Spleen (tissue), 11 donors: ENCODE data around the gene CDK1. TPM values are rescaled to one million over a fixed set of nuclear protein-coding genes. Genes with fewer than 3 reads are reported as not detected.

Experiments used
- DNase-seq: peaks from one replicate; pipeline ENCODE4 v3.0.0-alpha.2; 2020
- H3K27ac ChIP-seq, 8 donors: fragments of 200-600 bp; sonication (generic) in 7 of 8; 1 replicate in 4 of 8; 2 replicates in 4 of 8; pipeline versions ENCODE4 v1.5.0 to v1.8.0; 2016 to 2021; ENCODE audit warnings: inconsistent platforms in 4 of 8, mild to moderate bottlenecking in 4 of 8, moderate library complexity in 1 of 8
- H3K27me3 ChIP-seq, 7 donors: fragments of 200-600 bp; sonication (generic) in 6 of 7; replicated peaks in 1 of 7; 1 replicate in 4 of 7; 2 replicates in 3 of 7; pipeline versions ENCODE4 v1.5.0 to v1.8.0; 2016 to 2021; ENCODE audit warnings: inconsistent platforms in 3 of 7, mild to moderate bottlenecking in 1 of 7
- H3K36me3 ChIP-seq, 6 donors: fragments of 200-600 bp; sonication (generic) in 5 of 6; 1 replicate in 4 of 6; 2 replicates in 2 of 6; pipeline versions ENCODE4 v1.5.0 to v1.8.0; 2016 to 2021; ENCODE audit warnings: inconsistent platforms in 2 of 6
- H3K4me1 ChIP-seq, 6 donors: fragments of 200-600 bp; sonication (generic) in 5 of 6; 1 replicate in 3 of 6; 2 replicates in 3 of 6; pipeline versions ENCODE4 v1.5.0 to v1.8.0; 2016 to 2021; ENCODE audit warnings: inconsistent platforms in 3 of 6
- H3K4me3 ChIP-seq, 8 donors: fragments of 200-600 bp; sonication (generic) in 7 of 8; 1 replicate in 4 of 8; 2 replicates in 4 of 8; pipeline versions ENCODE4 v1.5.0 to v1.8.0; 2016 to 2021; ENCODE audit warnings: inconsistent platforms in 4 of 8, mild to moderate bottlenecking in 4 of 8, moderate library complexity in 2 of 8
- H3K9me3 ChIP-seq, 8 donors: fragments of 200-600 bp; sonication (generic) in 7 of 8; 1 replicate in 4 of 8; 2 replicates in 4 of 8; pipeline versions ENCODE4 v1.5.0 to v1.8.0; 2016 to 2021; ENCODE audit warnings: inconsistent platforms in 4 of 8
- POLR2A ChIP-seq, 3 donors: fragments of 450-650 bp; IDR thresholded peaks; one replicate each; pipeline ENCODE4 v1.5.1; 2017; ENCODE audit warnings: antibody characterized with exemption in 3 of 3, mild to moderate bottlenecking in 1 of 3
- POLR2AphosphoS5 ChIP-seq, 3 donors: sonication (generic); formaldehyde crosslinking; IDR thresholded peaks; one replicate each; pipeline ENCODE4 v1.5.1; 2017; ENCODE audit warnings: antibody characterized with exemption in 3 of 3
- WGBS, 5 donors: extraction: QIAGEN DNeasy Blood & Tissue Kit in 3 of 5; methylation state at CpG; one replicate each; pipeline versions ENCODE4 v1.1.5 to v1.1.7; 2013 to 2018; 5-methylcytosine and 5-hydroxymethylcytosine counted together
- intact Hi-C: fragments of 100-400 bp; cut with DNase I; formaldehyde crosslinking; loops from one replicate; pipeline ENCODE4 v1.15.0; 2023; ENCODE audit warnings: low total_unique reads
- polyA plus RNA-seq, 3 donors: library from polyadenylated mRNA; stranded (reverse); fragments of 200-250 nt; gene quantifications; one replicate each; pipeline ENCODE4 v1.2.1, GENCODE V29; 2013
- total RNA-seq, 7 donors: library from RNA; depleted of rRNA in 3 of 7; stranded (reverse); fragments of >200 nt in 3 of 7; fragmentation: NEBNext Ultra II Directional in 4 of 7; extraction: Animal tissue kit (Norgen Biotek cat#: 25700) in 4 of 7; gene quantifications; one replicate each; pipeline versions ENCODE4 v1.1.0 to v1.2.1, GENCODE V29; 2016 to 2021
- TF ChIP-seq, protein P1 (sequence below), 11 experiments: fragments of 200-600 bp in 7 of 11; fragments of 450-650 bp in 4 of 11; sonication (generic) in 4 of 11; IDR thresholded peaks in 8 of 11; conservative IDR thresholded peaks in 3 of 11; 1 replicate in 7 of 11; 2 replicates in 4 of 11; pipeline versions ENCODE4 v1.4.0 to v1.8.0; 2016 to 2021; ENCODE audit warnings: antibody characterized with exemption in 11 of 11, inconsistent platforms in 4 of 11, mild to moderate bottlenecking in 1 of 11
- donor health status: healthy with polysubstance abuse.
- donor health status: DM: no; HTN: no; CAD: no; lungs with moderate emphysema.
- donor health status: DM: no; HTN: no; CAD: no.
- donor health status: Bipolar disorder and iron deficiency.
- donor health status: healthy.
- donor health status: DM: no; HTN: no; CAD: no.
- donor health status: DM: yes; HTN: yes; CAD: no.

CDK1 gene
- total and polyA plus RNA-seq, 10 donors: 4.0 to 22.7 (median 9.6) TPM

DNA sequence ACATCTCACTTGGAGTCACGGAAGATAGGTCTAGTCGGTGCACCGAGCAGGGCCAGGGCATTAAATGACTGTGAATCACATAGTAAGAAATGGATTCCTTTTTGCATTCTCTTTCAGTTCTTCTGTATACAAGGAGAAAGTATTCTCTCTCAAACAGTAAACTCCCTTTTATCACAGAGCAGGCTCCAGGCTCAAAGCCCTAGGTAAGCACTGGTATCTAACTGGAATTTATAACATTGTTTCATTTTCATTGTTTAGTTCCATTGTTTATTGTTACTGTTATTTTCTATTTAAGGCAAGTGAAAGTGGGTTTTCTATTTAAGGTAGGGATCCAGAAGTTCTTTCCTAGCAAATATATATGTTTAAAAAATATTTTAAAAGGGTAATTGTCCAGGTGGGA lies 44.1 kb upstream of the CDK1 start:
- no peak overlapping the region for H3K27ac ChIP-seq
- peaks cover 0 to 49% (median 37%) of the 10 kb centered on the region in 6 donors for H3K4me1 ChIP-seq
- H3K9me3 ChIP-seq: no peaks in the 10 kb centered on the region
- no peak for DNase-seq
- TF ChIP-seq, protein P1, sequence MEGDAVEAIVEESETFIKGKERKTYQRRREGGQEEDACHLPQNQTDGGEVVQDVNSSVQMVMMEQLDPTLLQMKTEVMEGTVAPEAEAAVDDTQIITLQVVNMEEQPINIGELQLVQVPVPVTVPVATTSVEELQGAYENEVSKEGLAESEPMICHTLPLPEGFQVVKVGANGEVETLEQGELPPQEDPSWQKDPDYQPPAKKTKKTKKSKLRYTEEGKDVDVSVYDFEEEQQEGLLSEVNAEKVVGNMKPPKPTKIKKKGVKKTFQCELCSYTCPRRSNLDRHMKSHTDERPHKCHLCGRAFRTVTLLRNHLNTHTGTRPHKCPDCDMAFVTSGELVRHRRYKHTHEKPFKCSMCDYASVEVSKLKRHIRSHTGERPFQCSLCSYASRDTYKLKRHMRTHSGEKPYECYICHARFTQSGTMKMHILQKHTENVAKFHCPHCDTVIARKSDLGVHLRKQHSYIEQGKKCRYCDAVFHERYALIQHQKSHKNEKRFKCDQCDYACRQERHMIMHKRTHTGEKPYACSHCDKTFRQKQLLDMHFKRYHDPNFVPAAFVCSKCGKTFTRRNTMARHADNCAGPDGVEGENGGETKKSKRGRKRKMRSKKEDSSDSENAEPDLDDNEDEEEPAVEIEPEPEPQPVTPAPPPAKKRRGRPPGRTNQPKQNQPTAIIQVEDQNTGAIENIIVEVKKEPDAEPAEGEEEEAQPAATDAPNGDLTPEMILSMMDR (IDR thresholded peaks at IDR 0.05 in 8 of 11, conservative IDR thresholded peaks at IDR 0.05 in 3 of 11): no peak
- TF ChIP-seq POLR2A (IDR thresholded peaks at IDR 0.05) (no peak), POLR2AphosphoS5 (IDR thresholded peaks at IDR 0.05) (no peak)
- peaks cover 0 to 45% (median 20%) of the 10 kb centered on the region in 7 donors for H3K27me3 ChIP-seq
- H3K36me3 ChIP-seq: no peaks in the 10 kb centered on the region
- intact Hi-C loops: no loop called here
- peak overlapping the region in 2 of 8 donors; percentile 69 to 78 for H3K4me3 ChIP-seq
- WGBS, 5 donors: 87 to 96% (median 92%) methylated on average over 3 of the region's 3 CpGs

DNA sequence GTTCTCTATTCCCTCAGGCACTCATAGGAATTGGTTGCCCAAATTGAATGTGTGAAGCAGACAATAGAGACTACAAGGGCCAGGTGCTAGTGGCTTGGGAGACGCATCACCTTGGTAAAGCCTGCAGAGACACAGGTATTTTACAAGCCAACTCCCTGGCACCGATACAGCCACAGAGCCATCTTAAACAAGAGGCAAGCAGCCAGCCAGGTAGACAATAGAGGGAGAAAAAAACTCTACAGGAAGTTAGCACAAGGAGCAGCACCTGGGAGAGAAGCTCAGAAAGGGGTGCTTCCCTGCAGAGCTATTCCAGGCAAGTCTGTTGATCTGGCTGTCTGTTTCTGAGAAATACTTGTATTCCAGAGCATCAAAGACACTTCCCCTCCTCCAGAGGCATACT lies 43.0 kb upstream of the CDK1 start:
- no peak for TF ChIP-seq POLR2A (IDR thresholded peaks at IDR 0.05)
- TF ChIP-seq, protein P1 (IDR thresholded peaks at IDR 0.05 in 8 of 11, conservative IDR thresholded peaks at IDR 0.05 in 3 of 11): no peak
- no peak for TF ChIP-seq POLR2AphosphoS5 (IDR thresholded peaks at IDR 0.05)
- Histone ChIP-seq H3K27ac (no peak overlapping the region), H3K27me3 (peaks cover 0 to 45% (median 20%) of the 10 kb centered on the region in 7 donors), H3K4me1 (peaks cover 0 to 40% (median 29%) of the 10 kb centered on the region in 6 donors), H3K36me3 (no peaks in the 10 kb centered on the region), H3K9me3 (no peaks in the 10 kb centered on the region), H3K4me3 (no peak overlapping the region)
- 81 to 93% (median 87%) methylated on average over 2 of the region's 2 CpGs for WGBS, 5 donors
- DNase-seq: no peak
- intact Hi-C loops: no loop called here

DNA sequence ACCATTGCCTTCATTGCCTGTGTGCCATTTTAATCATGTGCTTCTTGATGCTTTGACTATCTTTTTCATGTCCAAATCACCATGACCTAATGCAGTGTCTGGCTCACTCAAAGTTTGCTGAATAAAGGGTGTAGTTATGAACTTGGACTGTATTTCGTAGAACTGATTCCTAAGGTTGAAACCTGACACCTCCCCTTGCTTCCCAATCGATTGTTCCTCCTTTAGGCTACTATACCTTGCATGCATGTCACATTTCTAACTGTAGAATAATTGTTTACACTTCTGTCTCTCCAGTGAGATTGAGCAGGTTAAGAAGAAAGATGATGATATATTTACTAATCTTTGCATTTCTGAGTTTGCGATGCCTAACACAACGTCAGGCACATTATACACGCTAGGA lies 41.0 kb upstream of the CDK1 start:
- Histone ChIP-seq H3K4me3 (no peak overlapping the region), H3K27ac (no peak overlapping the region), H3K27me3 (peaks cover 0 to 43% (median 20%) of the 10 kb centered on the region in 7 donors), H3K4me1 (peaks cover 0 to 21% (median 11%) of the 10 kb centered on the region in 6 donors), H3K9me3 (no peaks in the 10 kb centered on the region), H3K36me3 (no peaks in the 10 kb centered on the region)
- intact Hi-C loops: no loop called here
- 68 to 93% (median 79%) methylated on average over 5 of the region's 5 CpGs for WGBS, 5 donors
- TF ChIP-seq, protein P1 (IDR thresholded peaks at IDR 0.05 in 8 of 11, conservative IDR thresholded peaks at IDR 0.05 in 3 of 11): no peak
- no peak for TF ChIP-seq POLR2AphosphoS5 (IDR thresholded peaks at IDR 0.05)
- no peak for TF ChIP-seq POLR2A (IDR thresholded peaks at IDR 0.05)
- no peak for DNase-seq

DNA sequence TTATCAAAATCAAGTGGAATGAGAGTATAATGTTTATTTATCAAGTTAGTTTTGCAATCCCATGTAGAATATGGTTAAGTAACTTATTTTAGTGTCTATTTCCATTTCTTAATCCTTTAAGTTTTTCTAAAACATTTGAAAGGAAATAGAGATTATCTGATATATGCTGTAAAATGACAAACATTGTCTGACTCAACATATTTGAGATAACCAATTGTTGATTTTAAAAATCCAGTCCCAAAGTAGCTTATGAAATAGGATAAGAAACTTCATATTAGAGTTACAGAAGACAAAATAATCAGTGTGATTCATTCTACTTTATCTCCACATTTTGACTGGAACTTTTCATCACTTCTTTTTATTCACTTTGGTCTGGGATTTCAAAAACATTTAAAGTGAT lies 38.7 kb upstream of the CDK1 start:
- no peaks in the 10 kb centered on the region for H3K9me3 ChIP-seq
- H3K4me3 ChIP-seq: no peak overlapping the region
- intact Hi-C loops: no loop called here
- TF ChIP-seq POLR2A (IDR thresholded peaks at IDR 0.05) (no peak), POLR2AphosphoS5 (IDR thresholded peaks at IDR 0.05) (no peak)
- TF ChIP-seq, protein P1 (IDR thresholded peaks at IDR 0.05 in 8 of 11, conservative IDR thresholded peaks at IDR 0.05 in 3 of 11): no peak
- no peaks in the 10 kb centered on the region for H3K4me1 ChIP-seq
- H3K27me3 ChIP-seq: peaks cover 0 to 20% (median 0%) of the 10 kb centered on the region in 7 donors
- no peaks in the 10 kb centered on the region for H3K36me3 ChIP-seq
- DNase-seq: no peak
- no peak overlapping the region for H3K27ac ChIP-seq
